ENCODE measurements around the gene GRAMD2A.
A peak's percentile ranks its signal among the peaks of the same experiment; 100 is the strongest.

The GRAMD2A gene

DNA sequence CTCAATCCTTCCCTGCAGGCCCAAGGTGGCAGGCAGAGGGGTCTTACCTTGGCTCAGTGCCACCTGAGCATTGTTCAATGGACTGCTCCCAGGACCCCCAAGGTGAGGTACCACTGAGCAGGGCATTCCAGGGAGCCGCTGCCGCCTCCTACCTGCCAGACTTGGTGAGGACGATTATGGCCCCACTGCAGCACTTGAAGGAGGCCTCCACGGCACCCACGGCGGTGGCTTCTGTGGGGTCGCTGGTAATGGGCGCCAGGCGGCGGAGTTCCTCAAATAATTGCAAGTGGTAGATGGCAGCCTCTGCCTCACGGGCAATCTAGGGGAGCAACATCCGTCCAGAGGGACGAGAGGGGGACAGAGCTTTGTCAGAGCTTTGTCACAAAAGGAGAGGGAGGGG is 4.7 kb upstream of the GRAMD2A start:
- H3K4me1 ChIP-seq = peaks cover 20% of the 10 kb centered on the region
- H3K27me3 ChIP-seq = no peaks in the 10 kb centered on the region
- no peaks in the 10 kb centered on the region for H3K9me3 ChIP-seq
- no peak overlapping the region for H3K4me3 ChIP-seq (ENCODE audit: low read depth, low read length)
- TF ChIP-seq, protein P1, sequence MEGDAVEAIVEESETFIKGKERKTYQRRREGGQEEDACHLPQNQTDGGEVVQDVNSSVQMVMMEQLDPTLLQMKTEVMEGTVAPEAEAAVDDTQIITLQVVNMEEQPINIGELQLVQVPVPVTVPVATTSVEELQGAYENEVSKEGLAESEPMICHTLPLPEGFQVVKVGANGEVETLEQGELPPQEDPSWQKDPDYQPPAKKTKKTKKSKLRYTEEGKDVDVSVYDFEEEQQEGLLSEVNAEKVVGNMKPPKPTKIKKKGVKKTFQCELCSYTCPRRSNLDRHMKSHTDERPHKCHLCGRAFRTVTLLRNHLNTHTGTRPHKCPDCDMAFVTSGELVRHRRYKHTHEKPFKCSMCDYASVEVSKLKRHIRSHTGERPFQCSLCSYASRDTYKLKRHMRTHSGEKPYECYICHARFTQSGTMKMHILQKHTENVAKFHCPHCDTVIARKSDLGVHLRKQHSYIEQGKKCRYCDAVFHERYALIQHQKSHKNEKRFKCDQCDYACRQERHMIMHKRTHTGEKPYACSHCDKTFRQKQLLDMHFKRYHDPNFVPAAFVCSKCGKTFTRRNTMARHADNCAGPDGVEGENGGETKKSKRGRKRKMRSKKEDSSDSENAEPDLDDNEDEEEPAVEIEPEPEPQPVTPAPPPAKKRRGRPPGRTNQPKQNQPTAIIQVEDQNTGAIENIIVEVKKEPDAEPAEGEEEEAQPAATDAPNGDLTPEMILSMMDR (IDR thresholded peaks at IDR 0.05; ENCODE audit: low read depth, low read length) = no peak
- peaks cover 95% of the 10 kb centered on the region for H3K36me3 ChIP-seq
- DNase-seq = no peak

DNA sequence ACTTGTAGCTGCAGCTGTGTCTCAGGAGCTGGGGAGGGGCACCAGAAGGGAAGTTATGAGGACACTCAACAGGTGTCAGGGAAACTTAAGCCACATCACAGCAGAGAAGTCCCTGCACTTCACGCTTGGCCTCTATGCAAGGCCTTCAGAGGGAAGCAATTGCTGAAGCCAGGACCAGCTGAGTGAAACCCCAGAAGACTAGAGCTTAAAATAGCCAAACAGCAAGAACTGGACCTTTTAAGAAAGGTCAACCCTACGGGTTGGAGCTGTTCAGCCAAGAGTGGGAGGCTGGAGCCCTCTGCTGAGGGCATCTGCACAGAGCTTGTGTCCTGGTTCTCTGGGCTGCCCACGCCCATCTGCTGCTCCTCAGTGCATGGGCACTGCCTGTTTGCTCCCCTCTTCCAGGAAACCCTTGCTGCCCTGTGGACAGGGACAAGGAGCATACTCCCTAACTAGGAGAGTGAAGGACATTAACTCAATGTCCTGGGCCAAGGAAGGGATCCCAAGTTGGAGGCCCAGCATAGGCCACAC is 3.9 kb upstream of the GRAMD2A start:
- no peak for DNase-seq
- TF ChIP-seq, protein P1 (IDR thresholded peaks at IDR 0.05; ENCODE audit: low read depth, low read length) = no peak
- no peak overlapping the region for H3K4me3 ChIP-seq (ENCODE audit: low read depth, low read length)
- H3K27me3 ChIP-seq = no peaks in the 10 kb centered on the region
- no peaks in the 10 kb centered on the region for H3K9me3 ChIP-seq
- peaks cover 16% of the 10 kb centered on the region for H3K4me1 ChIP-seq
- peaks cover 86% of the 10 kb centered on the region for H3K36me3 ChIP-seq

DNA sequence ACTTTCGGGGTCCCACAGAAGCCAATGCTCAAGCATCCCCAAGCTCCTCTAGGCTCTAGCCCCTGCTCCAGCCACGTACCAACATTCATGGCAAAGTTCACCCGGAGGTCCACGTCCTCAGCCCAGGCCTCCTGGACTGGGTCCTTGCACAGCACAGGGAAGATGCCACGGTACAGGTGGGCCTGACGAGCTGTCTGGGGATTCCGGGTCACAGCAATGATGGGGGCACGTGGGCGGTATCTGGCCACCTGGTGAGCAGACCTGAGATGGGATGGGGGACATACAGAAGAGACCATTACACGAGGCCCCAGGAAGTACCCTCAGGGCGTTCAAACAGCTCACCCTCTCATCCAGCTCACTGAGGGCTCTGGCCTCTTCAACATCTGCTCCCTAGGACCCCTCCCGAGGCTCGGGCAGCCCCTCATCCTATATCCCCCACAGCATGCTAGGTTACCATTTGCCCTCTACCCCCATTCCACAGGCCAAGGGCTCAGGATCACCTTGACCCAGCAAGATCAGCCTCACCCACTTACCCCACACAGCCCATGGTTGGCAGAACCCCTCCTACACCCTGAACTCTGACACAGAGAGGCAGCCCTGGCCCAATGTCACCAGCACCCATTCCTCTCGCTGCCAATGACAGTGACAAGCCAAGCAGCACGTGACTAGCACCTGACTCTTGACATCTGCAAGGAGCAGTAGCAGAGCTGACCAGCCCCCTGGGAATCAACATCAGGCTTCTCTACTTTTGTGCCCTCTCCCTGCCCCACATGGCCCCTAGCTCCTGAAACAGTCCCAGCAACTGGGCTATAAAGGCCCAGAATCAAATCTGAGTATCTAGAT is 3.0 kb upstream of the GRAMD2A start:
- no peak for DNase-seq
- TF ChIP-seq, protein P1 (IDR thresholded peaks at IDR 0.05; ENCODE audit: low read depth, low read length) = no peak
- Histone ChIP-seq H3K9me3 (no peaks in the 10 kb centered on the region), H3K4me3 (ENCODE audit: low read depth, low read length) (no peak overlapping the region), H3K4me1 (peaks cover 16% of the 10 kb centered on the region), H3K36me3 (peaks cover 78% of the 10 kb centered on the region), H3K27me3 (no peaks in the 10 kb centered on the region)

DNA sequence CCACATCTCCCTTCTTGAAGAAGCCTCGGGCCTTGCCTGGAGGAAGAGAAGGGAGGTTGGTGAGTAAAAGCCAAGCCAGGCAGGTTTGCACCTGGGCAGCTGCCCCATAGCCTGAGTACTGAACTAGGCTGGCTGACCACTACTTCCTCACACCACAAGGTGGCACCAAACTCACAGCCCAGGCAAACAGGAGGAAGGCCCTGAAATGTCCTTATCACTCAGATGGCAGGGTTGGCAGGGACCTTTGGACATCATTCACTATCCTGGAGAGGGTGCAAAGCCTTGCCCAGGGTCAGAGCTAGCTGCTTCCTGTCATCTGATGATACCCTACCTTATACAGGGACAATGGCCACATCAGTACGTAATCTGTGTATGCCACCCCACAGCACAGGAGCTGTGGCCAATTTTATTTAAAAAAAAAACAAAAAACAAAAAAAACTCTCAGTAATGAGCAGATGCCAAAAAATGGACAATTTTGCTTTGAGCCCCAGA is 2.2 kb upstream of the GRAMD2A start:
- DNase-seq = peak; percentile 79
- Histone ChIP-seq H3K4me1 (peaks cover 16% of the 10 kb centered on the region), H3K27me3 (no peaks in the 10 kb centered on the region), H3K4me3 (ENCODE audit: low read depth, low read length) (no peak overlapping the region), H3K36me3 (peaks cover 69% of the 10 kb centered on the region), H3K9me3 (no peaks in the 10 kb centered on the region)
- TF ChIP-seq, protein P1 (IDR thresholded peaks at IDR 0.05; ENCODE audit: low read depth, low read length) = peak; percentile 95

DNA sequence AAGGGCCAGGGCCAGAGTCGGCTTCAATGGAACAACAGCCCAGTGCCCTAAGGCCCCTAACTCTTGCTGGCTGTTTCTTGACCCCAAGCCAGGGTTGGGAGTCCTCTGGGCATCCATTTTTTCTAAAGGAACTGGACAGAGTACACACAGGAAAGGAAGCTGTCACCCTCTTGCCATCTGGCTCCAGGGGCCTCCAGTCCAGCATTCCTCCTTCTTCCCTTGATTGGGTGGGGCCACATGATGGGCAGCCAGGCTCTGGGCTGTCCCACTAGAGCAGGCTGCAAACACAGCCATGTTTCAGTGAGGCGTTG is 1.6 kb upstream of the GRAMD2A start:
- no peaks in the 10 kb centered on the region for H3K9me3 ChIP-seq
- peaks cover 63% of the 10 kb centered on the region for H3K36me3 ChIP-seq
- no peak overlapping the region for H3K4me3 ChIP-seq (ENCODE audit: low read depth, low read length)
- DNase-seq = no peak
- H3K4me1 ChIP-seq = peaks cover 11% of the 10 kb centered on the region
- H3K27me3 ChIP-seq = no peaks in the 10 kb centered on the region
- TF ChIP-seq, protein P1 (IDR thresholded peaks at IDR 0.05; ENCODE audit: low read depth, low read length) = no peak

All from BE2C (cell line).